Liver (tissue), 9 donors: ENCODE results near the gene IL1R2. TPM values are rescaled to one million over a fixed set of nuclear protein-coding genes. Genes with fewer than 3 reads are reported as not detected.

Source experiments
- DNase-seq: peaks from one replicate; pipeline ENCODE4 v3.0.0-alpha.2; 2017; ENCODE audit warnings: low spot score
- H3K27ac ChIP-seq, 2 donors: one replicate each; pipeline ENCODE4 v1.7.0; 2013; ENCODE audit warnings: inconsistent platforms in 2 of 2, low read length in 2 of 2, control low read depth in 1 of 2, low read depth in 1 of 2, mild to moderate bottlenecking in 1 of 2
- H3K27me3 ChIP-seq, 4 donors: one replicate each; pipeline versions ENCODE4 v1.6.1 to v1.7.0; 2013; ENCODE audit warnings: low read length in 3 of 4, inconsistent platforms in 1 of 4, mild to moderate bottlenecking in 1 of 4, moderate library complexity in 1 of 4; ENCODE audit not compliant: control insufficient read depth in 4 of 4, insufficient read depth in 4 of 4
- H3K36me3 ChIP-seq, 4 donors: one replicate each; pipeline versions ENCODE4 v1.6.1 to v1.7.0; 2013; ENCODE audit warnings: low read length in 3 of 4, mild to moderate bottlenecking in 3 of 4, low read depth in 1 of 4, moderate library complexity in 1 of 4; ENCODE audit not compliant: control insufficient read depth in 4 of 4, insufficient read depth in 3 of 4
- H3K4me1 ChIP-seq, 4 donors: one replicate each; pipeline versions ENCODE4 v1.6.1 to v1.7.0; 2013; ENCODE audit warnings: low read length in 3 of 4, mild to moderate bottlenecking in 3 of 4, moderate library complexity in 1 of 4; ENCODE audit not compliant: control insufficient read depth in 4 of 4, insufficient read depth in 4 of 4
- H3K4me3 ChIP-seq, 3 donors: one replicate each; pipeline versions ENCODE4 v1.6.1 to v1.7.0; 2013; ENCODE audit warnings: low read length in 3 of 3, control low read depth in 1 of 3, low read depth in 1 of 3, mild to moderate bottlenecking in 1 of 3
- H3K9ac ChIP-seq, 2 donors: one replicate each; pipeline ENCODE4 v1.7.0; 2013; ENCODE audit warnings: low read length in 2 of 2, mild to moderate bottlenecking in 2 of 2, moderate library complexity in 2 of 2, control low read depth in 1 of 2, low read depth in 1 of 2
- H3K9me3 ChIP-seq, 4 donors: one replicate each; pipeline versions ENCODE4 v1.6.1 to v1.7.0; 2013; ENCODE audit warnings: low read length in 3 of 4; ENCODE audit not compliant: control insufficient read depth in 4 of 4
- EGR1 ChIP-seq, 2 donors: IDR thresholded peaks; 2 replicates each; pipeline ENCODE4 v1.6.1; 2016 to 2018; ENCODE audit warnings: antibody characterized with exemption in 2 of 2, low read depth in 2 of 2
- FOXA1 ChIP-seq: IDR thresholded peaks from 2 replicates; pipeline ENCODE4 v1.6.1; 2016; ENCODE audit warnings: antibody characterized with exemption
- FOXA2 ChIP-seq: IDR thresholded peaks from 2 replicates; pipeline ENCODE4 v1.6.1; 2016; ENCODE audit warnings: antibody characterized with exemption
- GABPA ChIP-seq, 2 donors: IDR thresholded peaks in 1 of 2; conservative IDR thresholded peaks in 1 of 2; 2 replicates each; pipeline ENCODE4 v1.6.1; 2016; ENCODE audit warnings: antibody characterized with exemption in 2 of 2, mild to moderate bottlenecking in 1 of 2, moderate library complexity in 1 of 2
- HNF4A ChIP-seq, 2 donors: conservative IDR thresholded peaks; 2 replicates each; pipeline ENCODE4 v1.6.1; 2016; ENCODE audit warnings: antibody characterized with exemption in 2 of 2, mild to moderate bottlenecking in 2 of 2
- HNF4G ChIP-seq: IDR thresholded peaks from 2 replicates; pipeline ENCODE4 v1.6.1; 2016; ENCODE audit warnings: antibody characterized with exemption
- JUND ChIP-seq, 2 donors: IDR thresholded peaks; 2 replicates each; pipeline ENCODE4 v1.6.1; 2016; ENCODE audit warnings: antibody characterized with exemption in 2 of 2
- NR2F2 ChIP-seq: IDR thresholded peaks from 2 replicates; pipeline ENCODE4 v1.6.1; 2016; ENCODE audit warnings: antibody characterized with exemption
- RAD21 ChIP-seq, 2 donors: IDR thresholded peaks; 2 replicates each; pipeline ENCODE4 v1.6.1; 2016; ENCODE audit warnings: antibody characterized with exemption in 2 of 2, mild to moderate bottlenecking in 2 of 2
- RXRA ChIP-seq, 2 donors: IDR thresholded peaks; 2 replicates each; pipeline ENCODE4 v1.6.1; 2017 to 2018; ENCODE audit warnings: antibody characterized with exemption in 2 of 2, mild to moderate bottlenecking in 1 of 2
- SP1 ChIP-seq: IDR thresholded peaks from 2 replicates; pipeline ENCODE4 v1.6.1; 2018; ENCODE audit warnings: antibody characterized with exemption, mild to moderate bottlenecking
- TAF1 ChIP-seq: conservative IDR thresholded peaks from 2 replicates; pipeline ENCODE4 v1.6.1; 2016; ENCODE audit warnings: antibody characterized with exemption, mild to moderate bottlenecking
- YY1 ChIP-seq: IDR thresholded peaks from 2 replicates; pipeline ENCODE4 v1.6.1; 2016; ENCODE audit warnings: antibody characterized with exemption, mild to moderate bottlenecking
- WGBS: extraction: QIAGEN DNeasy Blood & Tissue Kit; methylation state at CpG from one replicate; pipeline ENCODE4 v1.1.7; 2013; 5-methylcytosine and 5-hydroxymethylcytosine counted together
- polyA plus RNA-seq, 2 donors: library from polyadenylated mRNA; stranded (reverse) in 1 of 2; unstranded in 1 of 2; fragments of 200-250 nt in 1 of 2; fragments of >200 nt in 1 of 2; fragmentation: Nextera tagmentation in 1 of 2; extraction: Ambion mirVana in 1 of 2; gene quantifications; one replicate each; pipeline versions ENCODE4 v1.2.1 to v1.2.3, GENCODE V29; 2013 to 2015
- total RNA-seq, 2 donors: library from RNA; depleted of rRNA; stranded (reverse); fragments of >200 nt; gene quantifications; one replicate each; pipeline ENCODE4 v1.2.3, GENCODE V29; 2014
- TF ChIP-seq, protein P1 (sequence below): IDR thresholded peaks from 2 replicates; pipeline ENCODE4 v1.6.1; 2016; ENCODE audit warnings: antibody characterized with exemption
- TF ChIP-seq, protein P2 (sequence below): IDR thresholded peaks from 2 replicates; pipeline ENCODE4 v1.6.1; 2016; ENCODE audit warnings: antibody characterized with exemption
- TF ChIP-seq, protein P3 (sequence below): IDR thresholded peaks from 2 replicates; pipeline ENCODE4 v1.6.1; 2016; ENCODE audit warnings: antibody characterized with exemption
- TF ChIP-seq, protein P4 (sequence below): fragments of 150-350 bp; IDR thresholded peaks from 2 replicates; pipeline ENCODE4 v1.5.1; 2017; ENCODE audit warnings: improper control_type of control experiment, low read depth, low read length; ENCODE audit not compliant: missing input control
- TF ChIP-seq, protein P5 (sequence below): IDR thresholded peaks from 2 replicates; pipeline ENCODE4 v1.6.1; 2016; ENCODE audit warnings: antibody characterized with exemption, mild to moderate bottlenecking
- donor health status: healthy.
- donor health status: healthy.
- donor health status: healthy.
- donor health status: healthy.
- donor health status: healthy.

Gene IL1R2
- total and polyA plus RNA-seq, 4 donors: 3.7 to 28.2 (median 7.3) TPM

- H3K27me3 ChIP-seq: no peaks in the 10 kb centered on the region
- no peaks in the 10 kb centered on the region for H3K4me1 ChIP-seq
- H3K4me3 ChIP-seq: no peak overlapping the region
- 77% methylated on average over 1 of the region's 1 CpG for WGBS
- H3K9ac ChIP-seq: no peak overlapping the region
- H3K27ac ChIP-seq: no peak overlapping the region
- DNase-seq: no peak
- H3K9me3 ChIP-seq: no peaks in the 10 kb centered on the region
- H3K36me3 ChIP-seq: peaks cover 0 to 5% (median 2%) of the 10 kb centered on the region in 4 donors
- no peak for TF ChIP-seq RAD21 (IDR thresholded peaks at IDR 0.05)
- TF ChIP-seq, protein P1, sequence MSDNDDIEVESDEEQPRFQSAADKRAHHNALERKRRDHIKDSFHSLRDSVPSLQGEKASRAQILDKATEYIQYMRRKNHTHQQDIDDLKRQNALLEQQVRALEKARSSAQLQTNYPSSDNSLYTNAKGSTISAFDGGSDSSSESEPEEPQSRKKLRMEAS: no peak
- TF ChIP-seq NR2F2: no peak
- TF ChIP-seq RXRA (IDR thresholded peaks at IDR 0.05): no peak
- no peak for TF ChIP-seq TAF1
- no peak for TF ChIP-seq EGR1 (IDR thresholded peaks at IDR 0.05; ENCODE audit: low read depth in 2 of 2)
- TF ChIP-seq, protein P2, sequence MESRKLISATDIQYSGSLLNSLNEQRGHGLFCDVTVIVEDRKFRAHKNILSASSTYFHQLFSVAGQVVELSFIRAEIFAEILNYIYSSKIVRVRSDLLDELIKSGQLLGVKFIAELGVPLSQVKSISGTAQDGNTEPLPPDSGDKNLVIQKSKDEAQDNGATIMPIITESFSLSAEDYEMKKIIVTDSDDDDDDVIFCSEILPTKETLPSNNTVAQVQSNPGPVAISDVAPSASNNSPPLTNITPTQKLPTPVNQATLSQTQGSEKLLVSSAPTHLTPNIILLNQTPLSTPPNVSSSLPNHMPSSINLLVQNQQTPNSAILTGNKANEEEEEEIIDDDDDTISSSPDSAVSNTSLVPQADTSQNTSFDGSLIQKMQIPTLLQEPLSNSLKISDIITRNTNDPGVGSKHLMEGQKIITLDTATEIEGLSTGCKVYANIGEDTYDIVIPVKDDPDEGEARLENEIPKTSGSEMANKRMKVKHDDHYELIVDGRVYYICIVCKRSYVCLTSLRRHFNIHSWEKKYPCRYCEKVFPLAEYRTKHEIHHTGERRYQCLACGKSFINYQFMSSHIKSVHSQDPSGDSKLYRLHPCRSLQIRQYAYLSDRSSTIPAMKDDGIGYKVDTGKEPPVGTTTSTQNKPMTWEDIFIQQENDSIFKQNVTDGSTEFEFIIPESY: no peak
- TF ChIP-seq GABPA (IDR thresholded peaks at IDR 0.05 in 1 of 2, conservative IDR thresholded peaks at IDR 0.05 in 1 of 2): no peak
- TF ChIP-seq FOXA2: no peak
- TF ChIP-seq, protein P3, sequence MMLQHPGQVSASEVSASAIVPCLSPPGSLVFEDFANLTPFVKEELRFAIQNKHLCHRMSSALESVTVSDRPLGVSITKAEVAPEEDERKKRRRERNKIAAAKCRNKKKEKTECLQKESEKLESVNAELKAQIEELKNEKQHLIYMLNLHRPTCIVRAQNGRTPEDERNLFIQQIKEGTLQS: no peak
- no peak for TF ChIP-seq SP1
- no peak for TF ChIP-seq YY1
- TF ChIP-seq, protein P4, sequence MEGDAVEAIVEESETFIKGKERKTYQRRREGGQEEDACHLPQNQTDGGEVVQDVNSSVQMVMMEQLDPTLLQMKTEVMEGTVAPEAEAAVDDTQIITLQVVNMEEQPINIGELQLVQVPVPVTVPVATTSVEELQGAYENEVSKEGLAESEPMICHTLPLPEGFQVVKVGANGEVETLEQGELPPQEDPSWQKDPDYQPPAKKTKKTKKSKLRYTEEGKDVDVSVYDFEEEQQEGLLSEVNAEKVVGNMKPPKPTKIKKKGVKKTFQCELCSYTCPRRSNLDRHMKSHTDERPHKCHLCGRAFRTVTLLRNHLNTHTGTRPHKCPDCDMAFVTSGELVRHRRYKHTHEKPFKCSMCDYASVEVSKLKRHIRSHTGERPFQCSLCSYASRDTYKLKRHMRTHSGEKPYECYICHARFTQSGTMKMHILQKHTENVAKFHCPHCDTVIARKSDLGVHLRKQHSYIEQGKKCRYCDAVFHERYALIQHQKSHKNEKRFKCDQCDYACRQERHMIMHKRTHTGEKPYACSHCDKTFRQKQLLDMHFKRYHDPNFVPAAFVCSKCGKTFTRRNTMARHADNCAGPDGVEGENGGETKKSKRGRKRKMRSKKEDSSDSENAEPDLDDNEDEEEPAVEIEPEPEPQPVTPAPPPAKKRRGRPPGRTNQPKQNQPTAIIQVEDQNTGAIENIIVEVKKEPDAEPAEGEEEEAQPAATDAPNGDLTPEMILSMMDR: no peak
- TF ChIP-seq JUND (IDR thresholded peaks at IDR 0.05): no peak
- TF ChIP-seq HNF4G: no peak
- no peak for TF ChIP-seq FOXA1
Measured at GRCh38 chr2:101976891-101977290, 14.9 kb upstream of the IL1R2 start.

DNA sequence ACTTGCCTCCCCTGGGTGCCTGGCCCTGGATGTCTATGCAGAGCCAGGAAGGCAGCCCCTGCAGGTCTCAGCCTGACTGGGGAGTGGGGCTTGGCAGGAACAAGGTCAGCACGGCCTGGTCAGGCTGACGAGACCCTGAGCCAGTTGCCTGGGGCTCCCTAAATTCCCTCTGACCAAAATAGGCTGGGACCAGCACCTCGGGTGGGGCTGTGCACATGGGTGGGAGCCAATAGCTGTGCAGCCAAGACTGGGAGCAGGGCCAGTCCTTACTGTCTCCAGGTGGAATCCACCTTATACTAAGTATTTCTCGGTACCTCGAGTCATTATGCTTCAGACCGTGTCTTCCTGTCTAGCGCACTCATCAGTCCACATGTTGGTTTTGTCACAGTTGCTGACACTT lies 11.4 kb upstream of the IL1R2 start:
- Histone ChIP-seq H3K9me3 (no peaks in the 10 kb centered on the region), H3K4me3 (no peak overlapping the region), H3K9ac (no peak overlapping the region), H3K27ac (no peak overlapping the region), H3K27me3 (no peaks in the 10 kb centered on the region), H3K4me1 (no peaks in the 10 kb centered on the region), H3K36me3 (peaks cover 0 to 2% (median 0%) of the 10 kb centered on the region in 4 donors)
- DNase-seq: no peak
- 95% methylated on average over 7 of the region's 7 CpGs for WGBS
- no peak for TF ChIP-seq NR2F2
- no peak for TF ChIP-seq SP1
- TF ChIP-seq RAD21 (IDR thresholded peaks at IDR 0.05): no peak
- no peak for TF ChIP-seq FOXA1
- no peak for TF ChIP-seq YY1
- TF ChIP-seq, protein P1: no peak
- TF ChIP-seq, protein P3: no peak
- TF ChIP-seq, protein P4: no peak
- TF ChIP-seq HNF4A (conservative IDR thresholded peaks at IDR 0.05): no peak
- no peak for TF ChIP-seq EGR1 (IDR thresholded peaks at IDR 0.05; ENCODE audit: low read depth in 2 of 2)
- TF ChIP-seq JUND (IDR thresholded peaks at IDR 0.05): no peak
- no peak for TF ChIP-seq FOXA2
- no peak for TF ChIP-seq RXRA (IDR thresholded peaks at IDR 0.05)
- TF ChIP-seq, protein P2: no peak
- TF ChIP-seq GABPA (IDR thresholded peaks at IDR 0.05 in 1 of 2, conservative IDR thresholded peaks at IDR 0.05 in 1 of 2): no peak
- TF ChIP-seq HNF4G: no peak
- TF ChIP-seq, protein P5, sequence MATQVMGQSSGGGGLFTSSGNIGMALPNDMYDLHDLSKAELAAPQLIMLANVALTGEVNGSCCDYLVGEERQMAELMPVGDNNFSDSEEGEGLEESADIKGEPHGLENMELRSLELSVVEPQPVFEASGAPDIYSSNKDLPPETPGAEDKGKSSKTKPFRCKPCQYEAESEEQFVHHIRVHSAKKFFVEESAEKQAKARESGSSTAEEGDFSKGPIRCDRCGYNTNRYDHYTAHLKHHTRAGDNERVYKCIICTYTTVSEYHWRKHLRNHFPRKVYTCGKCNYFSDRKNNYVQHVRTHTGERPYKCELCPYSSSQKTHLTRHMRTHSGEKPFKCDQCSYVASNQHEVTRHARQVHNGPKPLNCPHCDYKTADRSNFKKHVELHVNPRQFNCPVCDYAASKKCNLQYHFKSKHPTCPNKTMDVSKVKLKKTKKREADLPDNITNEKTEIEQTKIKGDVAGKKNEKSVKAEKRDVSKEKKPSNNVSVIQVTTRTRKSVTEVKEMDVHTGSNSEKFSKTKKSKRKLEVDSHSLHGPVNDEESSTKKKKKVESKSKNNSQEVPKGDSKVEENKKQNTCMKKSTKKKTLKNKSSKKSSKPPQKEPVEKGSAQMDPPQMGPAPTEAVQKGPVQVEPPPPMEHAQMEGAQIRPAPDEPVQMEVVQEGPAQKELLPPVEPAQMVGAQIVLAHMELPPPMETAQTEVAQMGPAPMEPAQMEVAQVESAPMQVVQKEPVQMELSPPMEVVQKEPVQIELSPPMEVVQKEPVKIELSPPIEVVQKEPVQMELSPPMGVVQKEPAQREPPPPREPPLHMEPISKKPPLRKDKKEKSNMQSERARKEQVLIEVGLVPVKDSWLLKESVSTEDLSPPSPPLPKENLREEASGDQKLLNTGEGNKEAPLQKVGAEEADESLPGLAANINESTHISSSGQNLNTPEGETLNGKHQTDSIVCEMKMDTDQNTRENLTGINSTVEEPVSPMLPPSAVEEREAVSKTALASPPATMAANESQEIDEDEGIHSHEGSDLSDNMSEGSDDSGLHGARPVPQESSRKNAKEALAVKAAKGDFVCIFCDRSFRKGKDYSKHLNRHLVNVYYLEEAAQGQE: no peak
